Keratinocyte (primary cell): ENCODE measurements around the gene COL21A1. TPM values are rescaled to one million over a fixed set of nuclear protein-coding genes. Genes with fewer than 3 reads are reported as not detected.

Experiments
- DNase-seq: peaks from one replicate; pipeline ENCODE4 v3.0.0-alpha.2; 2011; ENCODE audit warnings: low read depth, missing footprints, low spot score
- FAIRE-seq: peaks from 2 replicates; lab custom pipeline; 2011; peaks lifted over from hg19 to GRCh38; lab: Jason Lieb, UNC
- H2AFZ ChIP-seq: 2 replicates; pipeline ENCODE4 v1.6.0; 2012; ENCODE audit warnings: low read length, control low read depth, inconsistent platforms; ENCODE audit not compliant: control insufficient read depth
- H3K27ac ChIP-seq: 2 replicates; pipeline ENCODE4 v1.5.1; 2011; ENCODE audit warnings: low read length; ENCODE audit not compliant: control insufficient read depth, insufficient read depth
- H3K27me3 ChIP-seq: 3 replicates; pipeline ENCODE4 v1.6.0; 2011; ENCODE audit warnings: low read length; ENCODE audit not compliant: control insufficient read depth, insufficient read depth; ENCODE audit errors: extremely low read depth
- H3K36me3 ChIP-seq, 2 experiments: 2 replicates in 1 of 2; 3 replicates in 1 of 2; pipeline ENCODE4 v1.5.1; 2011; ENCODE audit warnings: low read length in 2 of 2, mild to moderate bottlenecking in 1 of 2; ENCODE audit not compliant: control insufficient read depth in 2 of 2, insufficient read depth in 2 of 2; ENCODE audit errors: extremely low read depth in 1 of 2
- H3K4me1 ChIP-seq: 3 replicates; pipeline ENCODE4 v1.5.1; 2011; ENCODE audit warnings: low read length; ENCODE audit not compliant: control insufficient read depth, insufficient read depth; ENCODE audit errors: extremely low read depth
- H3K4me2 ChIP-seq: 3 replicates; pipeline ENCODE4 v1.6.0; 2011; ENCODE audit warnings: low read depth, low read length; ENCODE audit not compliant: control insufficient read depth, insufficient read depth; ENCODE audit errors: extremely low read depth
- H3K4me3 ChIP-seq, 3 experiments: fragments of 200-600 bp in 1 of 3; sonication (generic) in 1 of 3; 2 replicates in 2 of 3; 3 replicates in 1 of 3; pipeline ENCODE4 v1.5.1; 2011 to 2016; ENCODE audit warnings: low read length in 3 of 3, mild to moderate bottlenecking in 3 of 3, control low read depth in 2 of 3, inconsistent platforms in 1 of 3, low read depth in 1 of 3, mixed read lengths in 1 of 3, mixed run types in 1 of 3, moderate library complexity in 1 of 3; ENCODE audit not compliant: control insufficient read depth in 2 of 3, insufficient read depth in 2 of 3; ENCODE audit errors: extremely low read depth in 1 of 3
- H3K79me2 ChIP-seq: 2 replicates; pipeline ENCODE4 v1.6.0; 2012; ENCODE audit warnings: low read length; ENCODE audit not compliant: control insufficient read depth, insufficient read depth
- H3K9ac ChIP-seq: 3 replicates; pipeline ENCODE4 v1.6.0; 2011; ENCODE audit warnings: low read length; ENCODE audit not compliant: control insufficient read depth, insufficient read depth; ENCODE audit errors: extremely low read depth
- H3K9me1 ChIP-seq: 3 replicates; pipeline ENCODE4 v1.6.0; 2011; ENCODE audit warnings: low read length; ENCODE audit not compliant: control insufficient read depth, insufficient read depth; ENCODE audit errors: extremely low read depth
- H3K9me3 ChIP-seq: 2 replicates; pipeline ENCODE4 v1.5.1; 2012; ENCODE audit warnings: low read depth, low read length; ENCODE audit not compliant: control insufficient read depth
- H4K20me1 ChIP-seq: 3 replicates; pipeline ENCODE4 v1.6.0; 2011; ENCODE audit warnings: low read length; ENCODE audit not compliant: control insufficient read depth, insufficient read depth; ENCODE audit errors: extremely low read depth
- CTCF ChIP-seq, 3 experiments: IDR thresholded peaks in 1 of 3; conservative IDR thresholded peaks in 1 of 3; optimal IDR thresholded peaks in 1 of 3; 2 replicates in 2 of 3; 3 replicates in 1 of 3; pipeline versions ENCODE3 to v1.5.1; 2011; ENCODE audit warnings: low read length in 3 of 3, mild to moderate bottlenecking in 3 of 3, moderate library complexity in 2 of 3, control low read depth in 1 of 3, inconsistent platforms in 1 of 3; ENCODE audit not compliant: insufficient read depth in 2 of 3; ENCODE audit errors: extremely low read depth in 1 of 3
- EZH2 ChIP-seq: IDR thresholded peaks from one replicate; pipeline ENCODE4 v1.6.1; 2012; ENCODE audit warnings: inconsistent platforms, mild to moderate bottlenecking, low read length, moderate library complexity
- dilution Hi-C: fragments of 300-500 bp; cut with MboI; formaldehyde crosslinking; loops from one replicate; pipeline ENCODE4 v1.7.0; 2020; ENCODE audit warnings: low sequenced_read_pairs; ENCODE audit not compliant: extremely low pct_ligation_motif_present
- polyA plus RNA-seq, 5 experiments: library from polyadenylated mRNA; depleted of rRNA in 3 of 5; stranded (reverse) in 3 of 5; stranded (forward) in 1 of 5; unstranded in 1 of 5; fragments of >200 nt; gene quantifications; 1 replicate in 1 of 5; 2 replicates in 3 of 5; 3 replicates in 1 of 5; pipeline versions ENCODE4 v1.2.1 to v1.2.3, GENCODE V29; 2011 to 2012; ENCODE audit warnings: missing spikeins in 2 of 5, low read depth in 1 of 5, low replicate concordance in 1 of 5

COL21A1 gene
- polyA plus RNA-seq, 1 donor (not counting 4 experiments of a cell fraction or from before 2014, with no cell fraction given): 0.16 TPM

DNA sequence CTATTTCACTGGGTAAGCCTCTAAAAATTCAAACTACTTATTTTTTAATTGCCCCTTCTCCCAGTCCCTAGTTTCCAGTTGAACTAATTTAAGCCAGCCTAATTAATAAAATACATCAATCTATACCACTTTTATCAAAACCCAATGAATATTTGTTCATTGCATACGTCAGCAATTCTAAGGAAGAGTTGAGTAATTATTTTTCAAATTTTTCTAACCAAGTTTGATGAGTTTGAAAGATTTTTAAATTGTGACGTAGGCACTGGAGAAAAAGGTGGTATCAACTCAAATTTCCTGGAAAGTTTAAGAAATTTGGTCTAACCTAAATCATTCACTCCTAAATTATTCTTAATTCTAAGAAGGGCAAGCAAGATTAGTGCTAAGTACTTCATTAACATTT lies 35.7 kb downstream of the COL21A1 start:
- FAIRE-seq: no peak
- Histone ChIP-seq H3K4me2 (no peak overlapping the region), H3K9me3 (no peaks in the 10 kb centered on the region), H3K27me3 (no peaks in the 10 kb centered on the region), H3K27ac (no peak overlapping the region), H4K20me1 (no peaks in the 10 kb centered on the region), H3K79me2 (no peaks in the 10 kb centered on the region), H3K9ac (no peak overlapping the region), H3K36me3 (no peaks in the 10 kb centered on the region), H3K9me1 (no peaks in the 10 kb centered on the region), H3K4me3 (no peak overlapping the region), H2AFZ (no peak overlapping the region), H3K4me1 (no peaks in the 10 kb centered on the region)
- TF ChIP-seq CTCF (optimal IDR thresholded peaks at IDR 0.05 in 1 of 3, IDR thresholded peaks at IDR 0.05 in 1 of 3, conservative IDR thresholded peaks at IDR 0.05 in 1 of 3; ENCODE audit: extremely low read depth in 1 of 3, insufficient read depth in 2 of 3, low read length in 3 of 3) (no peak), EZH2 (no peak)
- dilution Hi-C loops: no loop called here
- no peak for DNase-seq

DNA sequence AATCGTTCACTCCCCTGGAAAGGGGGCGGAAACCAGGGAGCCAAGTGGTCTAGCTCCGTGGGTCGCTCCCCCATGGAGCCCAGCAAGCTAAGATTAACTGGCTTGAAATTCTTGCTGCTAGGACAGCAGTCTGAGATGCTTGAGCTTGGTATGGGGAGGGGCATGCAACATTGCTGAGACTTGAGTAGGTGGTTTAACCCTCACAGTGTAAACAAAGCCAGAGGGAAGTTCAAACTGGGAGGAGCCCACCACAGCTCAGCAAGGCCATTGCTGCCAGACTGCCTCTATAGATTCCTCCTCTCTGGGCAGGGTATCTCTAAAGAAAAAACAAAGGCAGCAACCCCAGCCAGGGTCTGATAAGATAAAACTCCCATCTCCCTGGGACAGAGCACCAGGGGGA lies 43.2 kb downstream of the COL21A1 start:
- no peak overlapping the region for H3K27ac ChIP-seq
- no peaks in the 10 kb centered on the region for H3K4me1 ChIP-seq
- no peaks in the 10 kb centered on the region for H3K36me3 ChIP-seq
- no peaks in the 10 kb centered on the region for H3K9me1 ChIP-seq
- H3K4me3 ChIP-seq: no peak overlapping the region
- H3K4me2 ChIP-seq: no peak overlapping the region
- no peak for DNase-seq
- no peak overlapping the region for H2AFZ ChIP-seq
- H3K27me3 ChIP-seq: no peaks in the 10 kb centered on the region
- FAIRE-seq: no peak
- dilution Hi-C loops: no loop called here
- no peaks in the 10 kb centered on the region for H3K79me2 ChIP-seq
- H3K9me3 ChIP-seq: no peaks in the 10 kb centered on the region
- H3K9ac ChIP-seq: no peak overlapping the region
- TF ChIP-seq EZH2: no peak
- TF ChIP-seq CTCF (optimal IDR thresholded peaks at IDR 0.05 in 1 of 3, IDR thresholded peaks at IDR 0.05 in 1 of 3, conservative IDR thresholded peaks at IDR 0.05 in 1 of 3; ENCODE audit: extremely low read depth in 1 of 3, insufficient read depth in 2 of 3, low read length in 3 of 3): no peak
- no peaks in the 10 kb centered on the region for H4K20me1 ChIP-seq
